AG20443 (cell line): ENCODE data around the gene AK8.
"Not testable (repeated sequence)": the region's sequence is repeated elsewhere in the genome, so short reads cannot be mapped to it uniquely, and the experiment has no call there.

ENCODE experiments used
- DNase-seq: peaks from one replicate; pipeline ENCODE4 v3.0.0; 2012; ENCODE audit warnings: low spot score, mixed read lengths

Gene AK8

GRCh38 chr9:132742821-132743311 lies 135.2 kb downstream of the AK8 start:
- no peak for DNase-seq

GRCh38 chr9:132740526-132741309 lies 137.4 kb downstream of the AK8 start:
- DNase-seq = no peak

- DNase-seq = no peak
Measured at GRCh38 chr9:132739710-132740310, 138.3 kb downstream of the AK8 start.

GRCh38 chr9:132733260-132733815 lies 144.7 kb downstream of the AK8 start:
- DNase-seq = peak; percentile 29

GRCh38 chr9:132732326-132733259 lies 145.5 kb downstream of the AK8 start:
- peak; percentile 43 for DNase-seq

DNA sequence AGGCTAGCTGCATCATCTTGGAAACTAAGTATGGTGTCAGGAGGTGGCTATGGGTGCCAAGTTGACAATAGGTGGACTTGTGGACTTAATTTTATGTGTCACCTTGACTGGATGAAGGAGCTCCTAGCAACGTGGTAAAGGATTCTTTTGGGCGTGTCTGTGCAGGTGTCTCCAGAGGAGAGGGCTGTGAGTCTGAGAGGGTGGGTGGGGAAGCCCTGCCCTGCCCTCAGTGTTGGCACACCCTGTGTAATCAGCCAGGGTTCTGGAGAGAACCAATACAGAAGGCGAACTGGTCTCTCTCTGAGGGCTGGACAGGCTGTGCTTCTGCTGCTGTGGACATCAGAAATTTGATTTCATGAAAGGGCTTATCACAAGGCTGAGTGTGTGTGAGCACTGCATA lies 146.9 kb downstream of the AK8 start:
- no peak for DNase-seq

DNA sequence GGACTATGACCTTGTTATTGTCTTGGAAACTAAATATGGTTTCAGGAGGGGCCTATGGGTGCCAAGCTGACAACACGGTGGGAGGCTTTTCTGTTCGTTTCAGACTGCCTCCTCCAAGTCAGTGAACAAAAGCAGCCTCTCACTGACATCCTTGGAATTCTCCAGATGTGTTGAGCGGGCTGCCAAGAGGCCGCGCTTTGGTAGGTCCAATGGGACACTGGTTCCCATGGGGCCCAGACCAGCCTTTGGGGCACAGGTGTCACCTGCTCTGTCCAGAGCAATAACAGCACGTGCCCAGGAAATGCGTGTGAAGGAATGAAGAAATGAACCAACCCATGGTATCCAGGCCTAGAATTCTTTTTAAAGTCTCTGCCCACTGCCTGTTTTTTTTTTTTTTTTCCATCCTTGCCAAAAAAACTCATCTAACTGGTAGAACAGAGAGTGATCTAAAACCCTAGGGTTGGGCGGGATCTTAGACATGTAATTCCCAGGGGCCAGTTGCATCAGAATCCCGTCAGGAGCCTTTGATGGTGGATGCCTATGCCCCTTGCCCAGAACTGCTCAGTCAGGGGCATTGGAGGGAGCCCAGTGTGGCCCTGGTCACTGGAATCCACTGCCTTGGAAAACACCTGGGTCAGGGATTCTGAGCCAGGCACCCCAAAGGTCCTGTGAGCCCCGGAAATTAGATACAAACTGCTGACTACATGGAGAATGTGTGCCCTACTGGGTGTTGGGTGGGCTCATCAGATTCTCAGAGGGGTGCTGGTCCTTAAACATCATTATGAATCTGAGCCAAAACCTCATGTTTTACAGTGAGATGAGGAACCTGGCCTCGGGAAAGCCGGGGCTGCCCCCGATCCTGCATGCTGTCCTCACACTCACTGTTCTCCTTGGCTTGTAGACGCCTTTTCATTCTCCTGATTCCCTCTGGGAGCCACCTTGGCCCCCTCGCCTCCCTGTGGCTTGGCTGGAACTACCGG lies 147.7 kb downstream of the AK8 start:
- DNase-seq = no peak

DNA sequence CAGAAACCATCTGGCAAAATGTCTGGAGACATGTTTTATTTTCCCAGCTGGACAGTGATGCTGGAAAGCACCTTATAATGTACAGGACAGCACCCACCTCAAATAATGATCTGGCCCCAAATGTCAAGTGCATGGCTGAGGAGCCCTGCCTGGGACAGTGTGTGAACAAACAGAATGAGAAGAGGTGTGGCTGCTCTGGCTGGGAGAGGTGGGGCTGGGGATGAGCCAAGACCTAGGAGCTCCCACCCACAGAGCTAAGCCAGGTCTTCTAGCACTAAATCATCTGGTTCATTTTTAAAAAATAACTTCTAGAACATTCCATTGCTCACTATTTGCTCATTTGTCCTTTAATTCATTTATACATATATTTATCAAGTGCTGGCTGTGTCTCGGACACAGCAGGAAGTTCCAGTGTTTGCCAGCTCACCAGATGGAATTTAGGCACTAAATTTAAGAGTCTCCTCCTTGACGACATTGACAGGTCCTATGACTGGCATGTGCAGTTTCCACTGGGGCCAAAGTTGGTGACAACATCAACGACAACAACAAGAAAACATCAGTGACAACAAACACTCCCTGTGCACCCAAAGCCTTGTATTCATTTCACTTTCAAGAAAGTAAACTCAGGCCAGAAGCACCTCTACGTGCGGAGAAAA lies 148.7 kb downstream of the AK8 start:
- DNase-seq = no peak

GRCh38 chr9:132728497-132728896 lies 149.6 kb downstream of the AK8 start:
- no peak for DNase-seq

DNA sequence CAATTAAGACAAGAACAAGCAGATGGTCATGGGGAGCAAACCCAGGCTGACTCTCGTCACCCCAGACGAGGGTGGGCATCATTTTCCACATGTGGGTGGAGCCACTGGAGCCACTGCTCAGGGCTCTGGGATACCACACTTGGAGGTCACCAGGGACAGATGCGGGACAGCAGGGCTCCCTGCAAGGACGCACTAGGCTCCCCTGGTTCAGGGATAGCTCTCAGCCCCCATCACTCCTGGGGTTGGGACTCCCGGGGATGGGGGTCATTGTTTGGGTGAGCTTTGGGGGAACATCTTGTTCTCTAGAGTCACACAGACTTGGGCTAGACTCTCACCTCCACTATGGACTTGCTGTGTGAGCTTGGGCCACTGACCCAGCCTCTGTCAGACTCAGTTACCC lies 150.0 kb downstream of the AK8 start:
- DNase-seq = no peak

DNA sequence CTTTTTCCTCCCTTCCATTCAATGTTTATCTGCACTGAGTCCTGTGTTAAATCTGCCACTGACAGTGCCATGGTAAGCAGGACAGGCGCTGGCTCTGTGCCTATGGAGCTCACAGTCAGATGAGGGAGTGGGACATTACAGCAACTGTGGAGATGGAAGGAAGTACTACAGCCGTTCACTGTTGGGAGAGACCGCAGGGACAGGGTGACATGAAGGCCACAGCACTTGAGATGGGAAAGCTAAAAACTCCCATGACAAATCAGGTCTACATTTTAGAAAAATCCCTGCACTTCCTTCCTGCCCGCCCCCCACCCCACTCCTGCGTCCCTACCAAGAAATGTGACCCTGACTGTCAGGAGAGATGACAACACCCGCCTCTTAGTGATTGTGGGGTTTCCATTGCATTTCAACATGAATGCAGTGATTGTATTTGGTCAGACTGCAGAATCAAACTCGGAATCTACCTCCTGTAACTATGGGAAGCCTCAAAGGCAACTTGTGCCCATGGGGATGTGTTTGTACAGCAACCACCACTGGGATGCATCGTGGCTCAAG lies 151.4 kb downstream of the AK8 start:
- DNase-seq = no peak

GRCh38 chr9:132725306-132725705 lies 152.8 kb downstream of the AK8 start:
- no peak for DNase-seq

DNA sequence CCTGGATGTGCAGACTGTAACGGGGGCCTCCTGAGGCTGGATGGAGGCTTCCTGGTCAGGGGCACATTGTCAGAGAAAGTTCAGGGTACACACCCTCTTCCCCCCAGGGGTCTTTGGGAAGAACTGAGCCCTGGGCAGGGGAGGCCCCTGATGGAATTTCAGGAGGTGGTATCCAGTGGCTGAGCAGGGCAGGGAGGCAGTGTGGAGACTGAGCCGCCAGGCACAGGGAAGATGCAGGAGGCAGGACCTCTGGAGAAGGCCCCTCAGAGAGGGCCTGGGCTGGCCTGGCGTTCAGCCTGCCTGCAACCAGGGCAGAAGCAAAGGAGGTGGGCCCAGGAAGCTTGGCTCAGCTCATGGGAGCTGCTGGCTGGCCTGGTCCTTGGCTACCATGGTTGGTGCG lies 154.3 kb downstream of the AK8 start:
- DNase-seq = peak; percentile 9

- DNase-seq = no peak
Measured at GRCh38 chr9:132722564-132723065, 155.5 kb downstream of the AK8 start.

- no peak for DNase-seq
Measured at GRCh38 chr9:132721661-132722060, 156.4 kb downstream of the AK8 start.

- DNase-seq = not testable (repeated sequence)
Measured at GRCh38 chr9:132718381-132718928, 159.6 kb downstream of the AK8 start.

- DNase-seq = no peak
Measured at GRCh38 chr9:132717326-132717945, 160.6 kb downstream of the AK8 start.

- no peak for DNase-seq
Measured at GRCh38 chr9:132716007-132716406, 162.1 kb downstream of the AK8 start.

GRCh38 chr9:132712753-132713152 lies 165.3 kb downstream of the AK8 start:
- no peak for DNase-seq
